GM12878 (cell line): Measurements from ENCODE around the gene PLA2G4A. TPM values are rescaled to one million over a fixed set of nuclear protein-coding genes. Genes with fewer than 3 reads are reported as not detected.

Experiments used
- ATAC-seq: fragments of 200-7000 bp; cut with Tn5 transposase; 3 replicates; pipeline ENCODE4 v1.9.1; 2020; ENCODE audit warnings: mild to moderate bottlenecking, moderate library complexity
- BruUV-seq: library from RNA; stranded (reverse); fragments of 400-500 nt; replicated peaks from 2 replicates; lab custom pipeline; 2021; lab: Mats Ljungman, UMichigan
- CTCF ChIA-PET: fragments of 300-600 bp; sonication (Branson Sonifier 250); formaldehyde crosslinking; extraction: SDS; loops from one replicate; lab custom pipeline; 2021; ENCODE audit warnings: inconsistent platforms; lab: Yijun Ruan, JAX
- POLR2A ChIA-PET: fragments of 350-600 bp; formaldehyde crosslinking; extraction: SDS; loops from one replicate; lab custom pipeline; 2021; ENCODE audit warnings: inconsistent platforms; lab: Charles Lee
- RAD21 ChIA-PET: fragments of 300-600 bp; sonication (Branson Sonifier 250); formaldehyde crosslinking; loops from one replicate; lab custom pipeline; 2023; ENCODE audit warnings: antibody characterized with exemption; ENCODE audit not compliant: unreplicated experiment; lab: Charles Lee
- SMC1A ChIA-PET: fragments of 300-600 bp; sonication (Branson Sonifier 250); formaldehyde crosslinking; loops from one replicate; lab custom pipeline; 2023; ENCODE audit not compliant: unreplicated experiment, uncharacterized antibody; lab: Charles Lee
- DNase-seq: peaks from one replicate; pipeline ENCODE4 v3.0.0-alpha.2; 2011; ENCODE audit warnings: low read depth, low spot score
- FAIRE-seq: peaks from 3 replicates; lab custom pipeline; 2011; peaks lifted over from hg19 to GRCh38; lab: Jason Lieb, UNC
- H2AFZ ChIP-seq: 2 replicates; pipeline ENCODE4 v1.6.0; 2011; ENCODE audit warnings: low read depth, low read length, control low read depth; ENCODE audit not compliant: control insufficient read depth
- H3K27ac ChIP-seq: 2 replicates; pipeline ENCODE4 v1.5.1; 2011; ENCODE audit warnings: control low read depth; ENCODE audit not compliant: control insufficient read depth, insufficient read depth
- H3K27me3 ChIP-seq, 2 experiments: replicated peaks in 1 of 2; 2 replicates each; pipeline versions ENCODE4 v1.6.0 to v1.6.1; 2011; ENCODE audit warnings: low read length in 1 of 2; ENCODE audit not compliant: control insufficient read depth in 2 of 2, insufficient read depth in 2 of 2
- H3K36me3 ChIP-seq, 2 experiments: 2 replicates each; pipeline ENCODE4 v1.5.1; 2011; ENCODE audit warnings: low read length in 1 of 2; ENCODE audit not compliant: control insufficient read depth in 2 of 2, insufficient read depth in 2 of 2
- H3K4me1 ChIP-seq: 2 replicates; pipeline ENCODE4 v1.6.1; 2011; ENCODE audit warnings: mild to moderate bottlenecking, low read length, moderate library complexity, mixed read lengths; ENCODE audit not compliant: control insufficient read depth, insufficient read depth
- H3K4me2 ChIP-seq: 2 replicates; pipeline ENCODE4 v1.6.0; 2011; ENCODE audit warnings: control low read depth; ENCODE audit not compliant: control insufficient read depth, insufficient read depth
- H3K4me3 ChIP-seq: fragments of 200-600 bp; sonication (generic); 2 replicates; pipeline ENCODE4 v1.5.1; 2016
- H3K79me2 ChIP-seq: 2 replicates; pipeline ENCODE4 v1.6.0; 2011; ENCODE audit warnings: low read length; ENCODE audit not compliant: control insufficient read depth, insufficient read depth
- H3K9ac ChIP-seq: 2 replicates; pipeline ENCODE4 v1.8.0; 2011; ENCODE audit warnings: low read length, control low read depth, mixed read lengths; ENCODE audit not compliant: control insufficient read depth, insufficient read depth
- H3K9me3 ChIP-seq: replicated peaks from 3 replicates; pipeline ENCODE4 v1.5.1; 2011; ENCODE audit warnings: mild to moderate bottlenecking, low read length; ENCODE audit not compliant: control insufficient read depth, insufficient read depth
- H4K20me1 ChIP-seq: 2 replicates; pipeline ENCODE4 v1.6.0; 2011; ENCODE audit not compliant: control insufficient read depth, insufficient read depth
- CHD2 ChIP-seq: IDR thresholded peaks from 2 replicates; pipeline ENCODE4 v1.6.1; 2011; ENCODE audit warnings: low read depth, low read length, improper control_type of control experiment, borderline replicate concordance
- ELK1 ChIP-seq: IDR thresholded peaks from 2 replicates; pipeline ENCODE4 v1.6.1; 2012; ENCODE audit warnings: low read depth, low read length, improper control_type of control experiment
- EZH2 ChIP-seq: IDR thresholded peaks from 2 replicates; pipeline ENCODE4 v1.6.1; 2012; ENCODE audit warnings: low read depth, mild to moderate bottlenecking, control low read depth, inconsistent platforms, low read length, borderline replicate concordance; ENCODE audit not compliant: control insufficient read depth
- HDAC2 ChIP-seq: fragments of 200-600 bp; sonication (generic); IDR thresholded peaks from 2 replicates; pipeline ENCODE4 v1.6.1; 2017
- RELA ChIP-seq: fragments of 450-650 bp; IDR thresholded peaks from 2 replicates; pipeline ENCODE4 v1.8.0; 2014; ENCODE audit warnings: borderline replicate concordance; ENCODE audit not compliant: partially characterized antibody
- RUNX3 ChIP-seq: IDR thresholded peaks from 2 replicates; pipeline ENCODE4 v1.6.1; 2012; ENCODE audit warnings: low read length, inconsistent platforms
- SPI1 ChIP-seq: IDR thresholded peaks from 2 replicates; pipeline ENCODE4 v1.6.1; 2011; ENCODE audit warnings: low read depth, mild to moderate bottlenecking, low read length, moderate library complexity, borderline replicate concordance; ENCODE audit not compliant: insufficient read depth
- ZBTB40 ChIP-seq: fragments of 450-650 bp; IDR thresholded peaks from 2 replicates; pipeline ENCODE4 v1.6.1; 2016; ENCODE audit warnings: mild to moderate bottlenecking, moderate library complexity, borderline replicate concordance
- WGBS: methylation state at CpG from one replicate; pipeline ENCODE4 v1.1.6; 2016; ENCODE audit warnings: low lambda C conversion rate; ENCODE audit not compliant: insufficient replicate concordance, insufficient coverage; ENCODE audit errors: missing lambda C conversion rate; 5-methylcytosine and 5-hydroxymethylcytosine counted together
- in situ Hi-C: fragments of 300-500 bp; cut with MboI; formaldehyde crosslinking; loops from 9 replicates; pipeline ENCODE4 v1.14.3; 2018; ENCODE audit warnings: mixed read lengths
- intact Hi-C: fragments of 100-400 bp; cut with micrococcal nuclease; formaldehyde crosslinking; loops from one replicate; pipeline ENCODE4 v1.14.2; 2022; ENCODE audit not compliant: unreplicated experiment
- polyA plus RNA-seq, 11 experiments: library from polyadenylated mRNA; depleted of rRNA in 4 of 11; unstranded in 6 of 11; stranded (reverse) in 5 of 11; fragments of >200 nt; fragmentation: Nextera tagmentation in 4 of 11; fragmentation: Illumina TruSeq in 1 of 11; extraction: Ambion mirVana in 4 of 11; extraction: Trizol in 1 of 11; gene quantifications; 1 replicate in 1 of 11; 2 replicates in 10 of 11; pipeline versions ENCODE4 v1.2.1 to v1.2.3, GENCODE V29; 2011 to 2016; ENCODE audit warnings: inconsistent platforms in 2 of 11, missing spikeins in 2 of 11, low read depth in 1 of 11
- total RNA-seq, 4 experiments: library from RNA; depleted of rRNA in 3 of 4; stranded (reverse); fragments of >200 nt in 3 of 4; fragmentation: Illumina TruSeq in 1 of 4; extraction: Trizol in 1 of 4; gene quantifications; 2 replicates each; pipeline versions ENCODE4 v1.2.1 to v1.2.3, GENCODE V29; 2013 to 2021

PLA2G4A gene
- total and polyA plus RNA-seq, 10 of the 15 experiments (the other 5 are each of a cell fraction or from before 2014, with no cell fraction given): 0.70 to 3.3 (median 1.5) TPM; not detected in 1

DNA sequence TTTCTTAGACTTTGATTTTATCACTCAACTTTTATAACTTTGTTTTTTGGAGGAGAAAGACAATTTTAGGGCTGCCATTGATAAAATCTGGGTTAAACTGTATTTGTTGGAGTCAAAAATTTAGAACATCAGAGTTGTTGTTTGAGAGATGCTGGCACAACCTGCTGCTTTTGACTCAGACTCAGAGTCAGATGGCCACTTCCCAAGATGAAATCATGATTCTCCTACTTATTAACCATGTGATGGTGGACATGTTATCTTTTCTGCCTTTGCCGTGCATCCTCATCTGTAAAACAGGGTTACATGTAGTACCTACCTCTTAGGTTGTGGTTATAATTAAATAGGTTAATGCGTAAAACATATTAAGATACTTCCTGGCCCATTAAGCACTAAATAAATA lies 71.2 kb downstream of the PLA2G4A start:
- WGBS: 69% methylated on average over 2 of the region's 2 CpGs
- in situ Hi-C loops: no loop called here
- POLR2A ChIA-PET: no interaction called here

More for the DNA sequence above, 71.2 kb downstream of the PLA2G4A start:
- Histone ChIP-seq H3K79me2 (no peaks in the 10 kb centered on the region), H3K9ac (no peak overlapping the region), H3K27ac (no peak overlapping the region), H3K36me3 (no peaks in the 10 kb centered on the region), H2AFZ (no peak overlapping the region), H3K27me3 (no peaks in the 10 kb centered on the region), H3K4me1 (peaks cover 8% of the 10 kb centered on the region), H4K20me1 (no peaks in the 10 kb centered on the region), H3K4me3 (no peak overlapping the region), H3K4me2 (no peak overlapping the region), H3K9me3 (no peaks in the 10 kb centered on the region)
- ATAC-seq: no peak
- BruUV-seq: no TSS peak
- no peak for FAIRE-seq
- ChIA-PET RAD21 (no interaction called here), CTCF (no interaction called here), SMC1A (no interaction called here)
- no peak for TF ChIP-seq ZBTB40
- no peak for TF ChIP-seq RELA
- TF ChIP-seq HDAC2: no peak
- TF ChIP-seq SPI1: no peak
- TF ChIP-seq EZH2: no peak
- TF ChIP-seq RUNX3: no peak
- no peak for TF ChIP-seq ELK1
- no peak for TF ChIP-seq CHD2
- DNase-seq: no peak
- intact Hi-C loops: no loop called here
